ENCODE results near the gene COX20. TPM values are rescaled to one million over a fixed set of nuclear protein-coding genes. Genes with fewer than 3 reads are reported as not detected.

COX20 gene
- total RNA-seq, 1 experiment from 2014 or later: 50.0 TPM

DNA sequence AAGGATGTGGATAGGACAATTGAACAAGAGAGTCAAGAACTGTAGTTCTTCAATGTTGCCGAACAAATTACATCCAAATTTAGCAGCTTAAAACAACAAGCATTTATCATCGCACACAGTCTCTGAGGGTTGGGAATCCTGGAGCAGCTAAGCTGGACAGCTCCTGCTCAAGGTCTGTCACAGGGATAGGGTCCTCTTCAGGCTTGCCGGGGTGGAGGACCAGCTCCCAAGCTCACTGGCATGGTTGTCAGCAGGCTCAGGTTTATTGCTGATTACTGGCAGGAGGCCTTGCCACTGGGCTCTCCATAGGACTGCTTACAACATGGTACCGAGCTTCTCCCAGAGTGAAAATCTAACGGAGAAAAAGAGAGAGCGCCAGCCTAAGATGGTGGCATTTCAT, 22.1 kb upstream of the COX20 start:
- no peak overlapping the region for H3K27ac ChIP-seq (ENCODE audit: low read length)

GRCh38 chr1:244815600-244816099, 19.8 kb upstream of the COX20 start:
- POLR2A ChIA-PET (ENCODE audit: unreplicated experiment): no interaction called here
- ATAC-seq: no peak

More for the DNA sequence above, 22.1 kb upstream of the COX20 start:
- Histone ChIP-seq H3K4me2 (ENCODE audit: low read length) (no peak overlapping the region), H3K36me3 (ENCODE audit: low read depth, low read length) (no peaks in the 10 kb centered on the region), H3K27me3 (ENCODE audit: low read length) (no peaks in the 10 kb centered on the region), H4K20me1 (ENCODE audit: low read length) (no peaks in the 10 kb centered on the region), H2AFZ (ENCODE audit: low read length) (no peak overlapping the region), H3K4me3 (ENCODE audit: low read length) (no peak overlapping the region), H3K4me1 (ENCODE audit: insufficient read depth, low read length) (no peaks in the 10 kb centered on the region), H3K9ac (ENCODE audit: low read length) (no peak overlapping the region), H3F3A (ENCODE audit: low read length, unreplicated experiment) (no peaks in the 10 kb centered on the region), H3K79me2 (ENCODE audit: low read length) (no peaks in the 10 kb centered on the region), H3K9me2 (replicated peaks; ENCODE audit: low read length) (no peaks in the 10 kb centered on the region), H3K9me3 (ENCODE audit: low read length) (no peaks in the 10 kb centered on the region)
- POLR2A ChIA-PET (ENCODE audit: unreplicated experiment): interaction anchor here (0.6 kb wide), 1 partner anchor 233 kb away, joined by 5 read pairs; no protein-coding TSS in a partner anchor
- TF ChIP-seq, protein P1, sequence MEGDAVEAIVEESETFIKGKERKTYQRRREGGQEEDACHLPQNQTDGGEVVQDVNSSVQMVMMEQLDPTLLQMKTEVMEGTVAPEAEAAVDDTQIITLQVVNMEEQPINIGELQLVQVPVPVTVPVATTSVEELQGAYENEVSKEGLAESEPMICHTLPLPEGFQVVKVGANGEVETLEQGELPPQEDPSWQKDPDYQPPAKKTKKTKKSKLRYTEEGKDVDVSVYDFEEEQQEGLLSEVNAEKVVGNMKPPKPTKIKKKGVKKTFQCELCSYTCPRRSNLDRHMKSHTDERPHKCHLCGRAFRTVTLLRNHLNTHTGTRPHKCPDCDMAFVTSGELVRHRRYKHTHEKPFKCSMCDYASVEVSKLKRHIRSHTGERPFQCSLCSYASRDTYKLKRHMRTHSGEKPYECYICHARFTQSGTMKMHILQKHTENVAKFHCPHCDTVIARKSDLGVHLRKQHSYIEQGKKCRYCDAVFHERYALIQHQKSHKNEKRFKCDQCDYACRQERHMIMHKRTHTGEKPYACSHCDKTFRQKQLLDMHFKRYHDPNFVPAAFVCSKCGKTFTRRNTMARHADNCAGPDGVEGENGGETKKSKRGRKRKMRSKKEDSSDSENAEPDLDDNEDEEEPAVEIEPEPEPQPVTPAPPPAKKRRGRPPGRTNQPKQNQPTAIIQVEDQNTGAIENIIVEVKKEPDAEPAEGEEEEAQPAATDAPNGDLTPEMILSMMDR (conservative IDR thresholded peaks at IDR 0.05; ENCODE audit: low read depth, low read length): no peak
- no peak for TF ChIP-seq EZH2 (IDR thresholded peaks at IDR 0.05; ENCODE audit: low read length, unreplicated experiment)
- TF ChIP-seq EZH2phosphoT487 (IDR thresholded peaks at IDR 0.05; ENCODE audit: borderline replicate concordance, low read length): no peak
- CTCF ChIA-PET: no interaction called here
- ATAC-seq (no peak), DNase-seq (no peak)
- intact Hi-C loops (cut with micrococcal nuclease): no loop called here
- no TSS peak for BruUV-seq (replicated peaks)

DNA sequence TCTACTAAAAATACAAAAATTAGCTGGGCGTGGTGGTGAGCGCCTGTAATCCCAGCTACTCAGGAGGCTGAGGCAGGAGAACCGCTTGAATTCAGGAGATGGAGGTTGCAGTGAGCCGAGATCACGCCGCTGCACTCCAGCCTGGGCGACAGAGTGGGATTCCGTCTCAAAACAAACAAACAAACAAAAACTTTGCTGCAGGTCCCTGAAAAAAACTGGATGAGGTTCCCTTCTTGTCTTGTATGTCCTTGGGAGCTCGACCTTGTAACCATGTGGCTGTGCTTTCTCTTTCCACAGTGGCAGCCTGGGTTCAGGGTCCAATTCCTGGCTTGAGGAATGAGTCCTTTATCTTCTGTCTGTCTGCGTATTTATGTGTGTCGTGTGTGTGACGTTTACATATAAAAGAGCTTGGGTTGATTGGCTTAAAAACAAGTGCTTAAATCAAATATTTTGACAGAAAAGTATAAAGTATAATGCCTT, 18.0 kb upstream of the COX20 start:
- H3K4me2 ChIP-seq (ENCODE audit: low read length): no peak overlapping the region
- H3K27me3 ChIP-seq (ENCODE audit: low read length): no peaks in the 10 kb centered on the region
- ChIA-PET POLR2A (ENCODE audit: unreplicated experiment) (interaction anchor here (0.6 kb wide), 1 partner anchor 269 kb away, joined by 3 read pairs; no protein-coding TSS in a partner anchor), CTCF (no interaction called here)
- H3K79me2 ChIP-seq (ENCODE audit: low read length): no peaks in the 10 kb centered on the region
- H3K9me3 ChIP-seq (ENCODE audit: low read length): no peaks in the 10 kb centered on the region
- BruUV-seq (replicated peaks): no TSS peak
- H2AFZ ChIP-seq (ENCODE audit: low read length): no peak overlapping the region
- DNase-seq (no peak), ATAC-seq (no peak)
- H3K9ac ChIP-seq (ENCODE audit: low read length): no peak overlapping the region
- H3K4me1 ChIP-seq (ENCODE audit: insufficient read depth, low read length): peaks cover 18% of the 10 kb centered on the region
- intact Hi-C loops (cut with micrococcal nuclease): no loop called here
- TF ChIP-seq, protein P1 (conservative IDR thresholded peaks at IDR 0.05; ENCODE audit: low read depth, low read length): no peak
- no peak for TF ChIP-seq EZH2phosphoT487 (IDR thresholded peaks at IDR 0.05; ENCODE audit: borderline replicate concordance, low read length)
- no peak for TF ChIP-seq EZH2 (IDR thresholded peaks at IDR 0.05; ENCODE audit: low read length, unreplicated experiment)
- no peaks in the 10 kb centered on the region for H3K9me2 ChIP-seq (replicated peaks; ENCODE audit: low read length)
- H3F3A ChIP-seq (ENCODE audit: low read length, unreplicated experiment): no peaks in the 10 kb centered on the region
- no peaks in the 10 kb centered on the region for H4K20me1 ChIP-seq (ENCODE audit: low read length)
- H3K27ac ChIP-seq (ENCODE audit: low read length): no peak overlapping the region
- no peaks in the 10 kb centered on the region for H3K36me3 ChIP-seq (ENCODE audit: low read depth, low read length)
- H3K4me3 ChIP-seq (ENCODE audit: low read length): no peak overlapping the region

More at GRCh38 chr1:244815600-244816099, 19.8 kb upstream of the COX20 start:
- no TSS peak for BruUV-seq (replicated peaks)
- CTCF ChIA-PET: no interaction called here
- Histone ChIP-seq H4K20me1 (ENCODE audit: low read length) (no peaks in the 10 kb centered on the region), H3K36me3 (ENCODE audit: low read depth, low read length) (no peaks in the 10 kb centered on the region), H3K4me3 (ENCODE audit: low read length) (no peak overlapping the region), H3K9me2 (replicated peaks; ENCODE audit: low read length) (no peaks in the 10 kb centered on the region), H3F3A (ENCODE audit: low read length, unreplicated experiment) (no peaks in the 10 kb centered on the region), H3K27ac (ENCODE audit: low read length) (no peak overlapping the region), H3K4me2 (ENCODE audit: low read length) (no peak overlapping the region), H3K79me2 (ENCODE audit: low read length) (no peaks in the 10 kb centered on the region), H3K9me3 (ENCODE audit: low read length) (no peaks in the 10 kb centered on the region), H2AFZ (ENCODE audit: low read length) (no peak overlapping the region), H3K4me1 (ENCODE audit: insufficient read depth, low read length) (peaks cover 9% of the 10 kb centered on the region; the same call in 1 of the 2 replicates), H3K9ac (ENCODE audit: low read length) (no peak overlapping the region), H3K27me3 (ENCODE audit: low read length) (no peaks in the 10 kb centered on the region)
- TF ChIP-seq, protein P1 (conservative IDR thresholded peaks at IDR 0.05; ENCODE audit: low read depth, low read length): no peak
- TF ChIP-seq EZH2 (IDR thresholded peaks at IDR 0.05; ENCODE audit: low read length, unreplicated experiment): no peak
- TF ChIP-seq EZH2phosphoT487 (IDR thresholded peaks at IDR 0.05; ENCODE audit: borderline replicate concordance, low read length): no peak
- no peak for DNase-seq
- intact Hi-C loops (cut with micrococcal nuclease): no loop called here

Data from PC-3 (cell line).